Gastrocnemius medialis (tissue), 4 donors: ENCODE measurements around the gene THY1. TPM values are rescaled to one million over a fixed set of nuclear protein-coding genes. Genes with fewer than 3 reads are reported as not detected.

Source experiments
- ATAC-seq, 2 donors: fragments of 150-250 bp; one replicate each; pipeline ENCODE4 v1.9.1; 2016
- DNase-seq, 2 donors: peaks; one replicate each; pipeline ENCODE4 v3.0.0-alpha.2; 2019
- H3K27ac ChIP-seq, 4 donors: fragments of 200-600 bp; sonication (generic); 1 replicate in 1 of 4; 2 replicates in 3 of 4; pipeline ENCODE4 v1.5.1; 2016 to 2018; ENCODE audit warnings: mild to moderate bottlenecking in 2 of 4, moderate library complexity in 1 of 4
- H3K27me3 ChIP-seq, 3 donors: fragments of 200-600 bp; sonication (generic) in 2 of 3; 1 replicate in 1 of 3; 2 replicates in 2 of 3; pipeline versions ENCODE4 v1.5.1 to v1.6.0; 2016 to 2019; ENCODE audit warnings: mild to moderate bottlenecking in 1 of 3, moderate library complexity in 1 of 3
- H3K36me3 ChIP-seq, 2 donors: fragments of 200-600 bp; sonication (generic) in 1 of 2; one replicate each; pipeline ENCODE4 v1.5.1; 2017 to 2018
- H3K4me1 ChIP-seq, 2 donors: fragments of 200-600 bp; sonication (generic) in 1 of 2; one replicate each; pipeline ENCODE4 v1.5.1; 2016 to 2017; ENCODE audit warnings: mild to moderate bottlenecking in 2 of 2
- H3K4me3 ChIP-seq, 4 donors: fragments of 200-600 bp; sonication (generic) in 3 of 4; 1 replicate in 1 of 4; 2 replicates in 3 of 4; pipeline ENCODE4 v1.5.1; 2016 to 2019; ENCODE audit warnings: mild to moderate bottlenecking in 2 of 4
- H3K9me3 ChIP-seq, 3 donors: fragments of 200-600 bp; sonication (generic) in 2 of 3; 1 replicate in 1 of 3; 2 replicates in 2 of 3; pipeline ENCODE4 v1.5.1; 2016 to 2019
- CTCF ChIP-seq, 5 experiments: fragments of 450-650 bp in 3 of 5; fragments of 200-600 bp in 2 of 5; sonication (generic) in 2 of 5; IDR thresholded peaks in 4 of 5; conservative IDR thresholded peaks in 1 of 5; 1 replicate in 4 of 5; 2 replicates in 1 of 5; pipeline ENCODE4 v1.5.1; 2016 to 2019; ENCODE audit warnings: antibody characterized with exemption in 5 of 5, mild to moderate bottlenecking in 3 of 5, moderate library complexity in 3 of 5
- POLR2A ChIP-seq, 2 donors: fragments of 450-650 bp; IDR thresholded peaks; one replicate each; pipeline ENCODE4 v1.6.1; 2017; ENCODE audit warnings: antibody characterized with exemption in 2 of 2, mild to moderate bottlenecking in 2 of 2, moderate library complexity in 2 of 2
- in situ Hi-C, 4 donors: fragments of 200-750 bp; cut with MboI; loops; one replicate each; pipeline versions ENCODE4 v1.15.0 to v1.8.0; 2017; ENCODE audit warnings: low sequenced_read_pairs in 4 of 4
- intact Hi-C: fragments of 100-400 bp; cut with DNase I; formaldehyde crosslinking; loops from one replicate; pipeline ENCODE4 v1.15.1; 2023; ENCODE audit warnings: low total_unique reads
- total RNA-seq, 4 donors: library from RNA; depleted of rRNA; stranded (reverse); fragments of >200 nt; gene quantifications; one replicate each; pipeline versions ENCODE4 v1.1.0 to v1.2.3, GENCODE V29; 2016

THY1 gene
- total RNA-seq, 4 donors from 2014 or later: 0.22 to 0.70 (median 0.36) TPM; not detected in 1

GRCh38 chr11:119380160-119380826, 42.7 kb downstream of the THY1 start:
- no peaks in the 10 kb centered on the region for H3K36me3 ChIP-seq
- intact Hi-C loops: loop anchor here (2.0 kb wide), 2 partner anchors 45 to 81 kb away; partner anchors contain the start of gene RNF26
- ATAC-seq: no peak
- in situ Hi-C loops: no loop called here
- H3K27ac ChIP-seq: peak overlapping the region; percentile 96 to 99 (median 98)
- H3K4me3 ChIP-seq: peak overlapping the region; percentile 60 to 73 (median 62)
- DNase-seq: peak in 1 of 2 donors; percentile 58
- peak; percentile 27 to 70 for TF ChIP-seq POLR2A (IDR thresholded peaks at IDR 0.05)
- no peak for TF ChIP-seq CTCF (IDR thresholded peaks at IDR 0.05 in 4 of 5, conservative IDR thresholded peaks at IDR 0.05 in 1 of 5)
- no peaks in the 10 kb centered on the region for H3K27me3 ChIP-seq
- no peaks in the 10 kb centered on the region for H3K9me3 ChIP-seq
- peaks cover 46 to 56% of the 10 kb centered on the region in 2 donors for H3K4me1 ChIP-seq

GRCh38 chr11:119378851-119379465, 44.0 kb downstream of the THY1 start:
- H3K27ac ChIP-seq: peak overlapping the region; percentile 96 to 99 (median 98)
- in situ Hi-C loops (no loop called here), intact Hi-C loops (loop anchor here (2.0 kb wide), 1 partner anchor 18 kb away; no protein-coding TSS in a partner anchor)
- H3K36me3 ChIP-seq: no peaks in the 10 kb centered on the region
- DNase-seq (peak; percentile 69 to 87), ATAC-seq (peak; percentile 50 to 55)
- TF ChIP-seq POLR2A (IDR thresholded peaks at IDR 0.05) (peak; percentile 94 to 97), CTCF (IDR thresholded peaks at IDR 0.05 in 4 of 5, conservative IDR thresholded peaks at IDR 0.05 in 1 of 5) (no peak)
- peak overlapping the region; percentile 60 to 73 (median 67) for H3K4me3 ChIP-seq
- H3K9me3 ChIP-seq: no peaks in the 10 kb centered on the region
- H3K27me3 ChIP-seq: no peaks in the 10 kb centered on the region
- peaks cover 60 to 70% of the 10 kb centered on the region in 2 donors for H3K4me1 ChIP-seq

GRCh38 chr11:119377961-119378667, 44.9 kb downstream of the THY1 start:
- intact Hi-C loops: loop anchor here (2.0 kb wide), 1 partner anchor 17 kb away; no protein-coding TSS in a partner anchor
- Histone ChIP-seq H3K36me3 (no peaks in the 10 kb centered on the region), H3K27ac (peak overlapping the region; percentile 96 to 99 (median 98)), H3K27me3 (no peaks in the 10 kb centered on the region), H3K4me3 (peak overlapping the region; percentile 60 to 73 (median 67)), H3K9me3 (no peaks in the 10 kb centered on the region), H3K4me1 (peaks cover 68 to 78% of the 10 kb centered on the region in 2 donors)
- no peak for ATAC-seq
- in situ Hi-C loops: no loop called here
- peak in 1 of 2 donors; percentile 47 for DNase-seq
- TF ChIP-seq CTCF (IDR thresholded peaks at IDR 0.05 in 4 of 5, conservative IDR thresholded peaks at IDR 0.05 in 1 of 5) (no peak), POLR2A (IDR thresholded peaks at IDR 0.05) (no peak)

- ATAC-seq (no peak), DNase-seq (peak in 1 of 2 donors; percentile 70)
- Histone ChIP-seq H3K27ac (peak overlapping the region; percentile 96 to 99 (median 98)), H3K4me3 (peak overlapping the region; percentile 60 to 73 (median 67)), H3K36me3 (no peaks in the 10 kb centered on the region), H3K4me1 (peaks cover 76 to 84% of the 10 kb centered on the region in 2 donors), H3K9me3 (no peaks in the 10 kb centered on the region), H3K27me3 (no peaks in the 10 kb centered on the region)
- intact Hi-C loops (no loop called here), in situ Hi-C loops (no loop called here)
- TF ChIP-seq CTCF (IDR thresholded peaks at IDR 0.05 in 4 of 5, conservative IDR thresholded peaks at IDR 0.05 in 1 of 5): no peak
- peak in 1 of 2 donors; percentile 30 for TF ChIP-seq POLR2A (IDR thresholded peaks at IDR 0.05)
Observed at GRCh38 chr11:119377112-119377901, 45.7 kb downstream of the THY1 start.
